ENCODE results near the gene QPRT. TPM values are rescaled to one million over a fixed set of nuclear protein-coding genes. Genes with fewer than 3 reads are reported as not detected.
"Not testable (repeated sequence)": the region's sequence is repeated elsewhere in the genome, so short reads cannot be mapped to it uniquely, and the experiment has no call there.

QPRT gene
- total RNA-seq, 4 donors from 2014 or later: 2.2 to 5.5 (median 3.5) TPM

GRCh38 chr16:29721167-29721879 lies 42.3 kb downstream of the QPRT start:
- not testable (repeated sequence) for DNase-seq (ENCODE audit: low spot score in 2 of 2)
- 43% methylated on average over 24 of the region's 24 CpGs for WGBS

GRCh38 chr16:29726845-29727377 lies 47.9 kb downstream of the QPRT start:
- Histone ChIP-seq H3K4me3 (no peak overlapping the region), H3K36me3 (no peaks in the 10 kb centered on the region), H3K4me1 (no peaks in the 10 kb centered on the region), H3K27ac (no peak overlapping the region), H3K9me3 (no peaks in the 10 kb centered on the region), H3K27me3 (no peaks in the 10 kb centered on the region)
- TF ChIP-seq EP300 (IDR thresholded peaks at IDR 0.05) (no peak), CTCF (IDR thresholded peaks at IDR 0.05) (no peak), POLR2AphosphoS5 (IDR thresholded peaks at IDR 0.05) (no peak), POLR2A (IDR thresholded peaks at IDR 0.05) (no peak)
- 82% methylated on average over 9 of the region's 9 CpGs for WGBS
- DNase-seq (ENCODE audit: low spot score in 2 of 2): no peak

More at GRCh38 chr16:29721167-29721879, 42.3 kb downstream of the QPRT start:
- not testable (repeated sequence) for H3K36me3 ChIP-seq, H3K9me3 ChIP-seq, H3K4me3 ChIP-seq, H3K4me1 ChIP-seq, H3K27ac ChIP-seq, H3K27me3 ChIP-seq
- peak in 1 of 2 donors; percentile 41 for TF ChIP-seq CTCF (IDR thresholded peaks at IDR 0.05)

GRCh38 chr16:29727452-29727851 lies 48.5 kb downstream of the QPRT start:
- no peak overlapping the region for H3K27ac ChIP-seq
- no peaks in the 10 kb centered on the region for H3K27me3 ChIP-seq
- H3K9me3 ChIP-seq: no peaks in the 10 kb centered on the region
- H3K4me1 ChIP-seq: no peaks in the 10 kb centered on the region
- H3K4me3 ChIP-seq: no peak overlapping the region
- H3K36me3 ChIP-seq: no peaks in the 10 kb centered on the region
- DNase-seq (ENCODE audit: low spot score in 2 of 2): no peak
- no peak for TF ChIP-seq POLR2AphosphoS5 (IDR thresholded peaks at IDR 0.05)
- TF ChIP-seq POLR2A (IDR thresholded peaks at IDR 0.05): no peak
- TF ChIP-seq EP300 (IDR thresholded peaks at IDR 0.05): no peak
- no peak for TF ChIP-seq CTCF (IDR thresholded peaks at IDR 0.05)
- 89% methylated on average over 7 of the region's 7 CpGs for WGBS

- Histone ChIP-seq H3K4me3 (no peak overlapping the region), H3K27ac (no peak overlapping the region), H3K27me3 (peaks cover 4% of the 10 kb centered on the region), H3K9me3 (no peaks in the 10 kb centered on the region), H3K4me1 (no peaks in the 10 kb centered on the region), H3K36me3 (no peaks in the 10 kb centered on the region)
- DNase-seq (ENCODE audit: low spot score in 2 of 2): no peak
- no peak for TF ChIP-seq EP300 (IDR thresholded peaks at IDR 0.05)
- TF ChIP-seq POLR2A (IDR thresholded peaks at IDR 0.05): no peak
- TF ChIP-seq CTCF (IDR thresholded peaks at IDR 0.05): peak in 1 of 2 donors; percentile 27
- no peak for TF ChIP-seq POLR2AphosphoS5 (IDR thresholded peaks at IDR 0.05)
- WGBS: 17% methylated on average over 6 of the region's 6 CpGs
Measured at GRCh38 chr16:29729116-29729521, 50.1 kb downstream of the QPRT start.

GRCh38 chr16:29730649-29731048 lies 51.7 kb downstream of the QPRT start:
- 78% methylated on average over 7 of the region's 7 CpGs for WGBS
- no peak for DNase-seq (ENCODE audit: low spot score in 2 of 2)
- Histone ChIP-seq H3K4me1 (no peaks in the 10 kb centered on the region), H3K27me3 (peaks cover 11% of the 10 kb centered on the region), H3K4me3 (no peak overlapping the region), H3K27ac (no peak overlapping the region), H3K9me3 (no peaks in the 10 kb centered on the region), H3K36me3 (no peaks in the 10 kb centered on the region)
- TF ChIP-seq CTCF (IDR thresholded peaks at IDR 0.05) (no peak), POLR2AphosphoS5 (IDR thresholded peaks at IDR 0.05) (no peak), EP300 (IDR thresholded peaks at IDR 0.05) (no peak), POLR2A (IDR thresholded peaks at IDR 0.05) (no peak)

GRCh38 chr16:29731768-29732601 lies 53.0 kb downstream of the QPRT start:
- not testable (repeated sequence) for H3K9me3 ChIP-seq; H3K36me3 ChIP-seq; DNase-seq (ENCODE audit: low spot score in 2 of 2); H3K4me3 ChIP-seq; H3K27ac ChIP-seq; H3K4me1 ChIP-seq
- WGBS: 78% methylated on average over 13 of the region's 13 CpGs
- H3K27me3 ChIP-seq: peaks cover 11% of the 10 kb centered on the region

Measured in suprapubic skin (tissue), 4 donors.